M059J (cell line): ENCODE measurements around the gene PNLIPRP1. TPM values are rescaled to one million over a fixed set of nuclear protein-coding genes. Genes with fewer than 3 reads are reported as not detected.

Experiments
- DNase-seq: peaks from one replicate; pipeline ENCODE4 v3.0.0-alpha.2; 2012; ENCODE audit warnings: low read depth
- total RNA-seq: library from RNA; depleted of rRNA; stranded (reverse); fragments of >200 nt; shearing (Covaris generic); gene quantifications from 2 replicates; pipeline ENCODE4 v1.2.3, GENCODE V29; 2014; rRNA removed

The PNLIPRP1 gene
- total RNA-seq, 1 experiment from 2014 or later: not detected

DNA sequence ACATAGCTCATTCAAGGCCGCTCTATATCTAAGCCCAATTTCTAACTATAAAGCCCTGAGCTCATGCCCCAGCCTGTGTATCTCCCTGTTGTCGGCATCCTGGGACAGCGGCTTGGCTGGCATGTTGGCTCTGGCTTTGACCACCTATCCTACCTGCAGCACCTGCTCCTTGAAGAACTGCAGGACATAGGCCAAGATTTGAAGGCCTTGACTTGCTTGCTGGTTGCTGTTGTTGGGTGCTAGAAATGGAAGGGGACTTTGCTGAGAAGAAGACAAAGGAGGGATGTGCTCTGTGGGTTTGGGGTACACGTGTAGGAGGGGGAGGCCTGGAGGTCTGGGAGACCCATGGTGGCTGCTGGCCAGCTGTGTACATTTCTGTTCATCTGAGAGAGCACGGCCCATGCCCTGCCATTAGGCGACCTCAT, 41.1 kb downstream of the PNLIPRP1 start:
- no peak for DNase-seq

DNA sequence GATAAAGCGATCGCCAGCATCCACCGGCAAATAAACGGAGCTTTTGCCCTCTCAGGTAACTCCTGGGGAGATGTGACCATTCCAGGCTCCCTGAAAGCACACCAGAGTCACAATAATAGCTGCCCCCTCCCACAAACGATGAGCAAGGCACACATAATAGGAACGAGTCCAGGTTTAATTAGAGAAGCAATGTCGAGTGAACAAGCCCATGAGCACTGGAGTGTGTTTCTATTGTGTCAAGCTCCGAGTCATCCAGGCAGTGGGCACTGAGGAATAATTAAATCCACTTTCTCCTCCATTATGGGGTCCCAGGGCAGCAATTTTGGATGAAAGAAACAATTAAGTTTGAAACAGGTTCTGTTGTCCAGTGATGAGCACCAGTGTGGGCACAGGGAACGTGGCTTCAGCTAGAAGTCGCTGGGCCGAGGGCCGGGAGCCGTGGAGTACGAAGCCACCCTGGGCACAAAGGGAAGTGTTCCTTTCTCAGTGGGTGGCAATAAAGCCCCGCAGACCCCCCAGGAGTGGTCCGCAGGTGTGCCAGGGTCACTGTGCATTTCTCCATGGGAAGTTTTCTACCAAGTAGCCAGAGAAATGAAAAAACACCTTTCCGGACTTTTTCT, 41.9 kb downstream of the PNLIPRP1 start:
- no peak for DNase-seq

DNA sequence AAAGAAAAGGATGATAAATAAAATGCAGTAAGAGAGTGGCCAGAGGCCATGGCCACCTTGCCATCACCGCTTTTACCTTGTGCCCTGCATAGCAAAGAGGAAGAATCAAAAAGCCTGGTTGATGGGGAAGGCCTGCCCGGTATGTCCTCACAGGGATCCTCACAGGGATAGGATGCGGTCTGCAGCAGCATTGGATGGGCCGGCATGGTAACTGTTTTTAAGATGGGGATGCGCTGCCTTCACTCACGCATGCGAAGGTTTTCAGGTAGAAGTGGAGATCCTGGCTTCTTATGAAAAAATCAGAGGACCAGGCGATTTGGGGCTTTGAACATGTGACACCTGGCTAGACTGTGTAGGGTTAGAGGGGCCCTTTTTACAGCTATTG, 42.4 kb downstream of the PNLIPRP1 start:
- DNase-seq: no peak

DNA sequence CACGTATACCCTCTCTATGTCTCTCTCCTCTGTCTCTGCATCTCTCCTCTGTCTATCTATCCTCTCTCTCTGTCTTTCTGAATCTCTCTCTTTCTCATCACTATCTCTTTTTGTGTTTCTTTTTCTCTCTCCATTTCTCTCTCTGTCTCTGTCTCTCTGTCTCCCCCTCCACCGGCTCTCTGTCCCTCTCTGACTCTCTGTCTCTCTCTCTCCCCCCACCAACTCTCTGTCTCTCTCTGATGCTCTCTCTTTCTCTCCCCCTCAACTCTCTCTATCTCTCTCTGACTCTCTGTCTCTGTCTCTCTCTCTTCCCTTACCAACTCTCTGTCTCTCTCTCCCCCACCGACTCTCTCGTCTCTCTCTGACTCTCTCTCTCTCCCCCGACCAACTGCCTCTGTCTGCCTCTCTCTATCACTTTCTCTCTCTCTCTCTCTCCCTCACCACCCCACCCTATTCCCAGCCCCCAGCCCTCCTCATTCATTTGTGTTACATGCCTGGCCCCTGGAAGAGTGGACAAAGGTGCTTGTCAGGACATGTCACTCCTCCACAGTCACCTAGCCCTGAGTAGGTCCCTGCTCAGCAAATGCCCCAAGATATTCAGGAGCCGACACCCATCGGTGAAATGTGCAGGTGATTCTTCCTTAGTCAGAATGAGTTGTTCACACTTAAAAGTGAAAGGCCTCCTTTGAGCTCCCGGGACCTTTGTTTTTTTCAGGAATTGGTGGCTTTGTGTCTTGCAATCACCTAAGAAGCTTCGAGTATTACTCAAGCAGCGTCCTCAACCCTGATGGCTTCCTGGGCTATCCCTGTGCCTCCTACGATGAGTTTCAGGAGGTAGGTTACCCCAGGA, 43.6 kb downstream of the PNLIPRP1 start:
- DNase-seq: no peak

DNA sequence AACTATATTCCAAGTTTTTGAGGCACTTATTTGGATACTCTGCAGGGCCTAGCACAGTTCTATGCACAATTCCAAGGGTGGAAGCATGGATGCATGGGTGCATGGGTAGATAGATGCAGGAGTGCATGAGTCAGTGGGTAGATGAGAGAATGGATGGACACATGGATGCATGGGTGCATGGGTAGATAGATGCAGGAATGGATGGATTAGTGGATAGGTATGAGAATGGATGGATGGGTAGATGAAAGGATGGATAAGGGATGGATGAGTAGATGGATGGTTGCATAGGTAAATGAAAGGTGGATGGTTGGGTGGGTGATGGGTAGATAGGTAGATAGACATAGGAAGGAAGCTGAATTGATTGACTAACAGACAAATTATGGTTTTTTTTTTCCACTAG, 45.6 kb downstream of the PNLIPRP1 start:
- DNase-seq: no peak

DNA sequence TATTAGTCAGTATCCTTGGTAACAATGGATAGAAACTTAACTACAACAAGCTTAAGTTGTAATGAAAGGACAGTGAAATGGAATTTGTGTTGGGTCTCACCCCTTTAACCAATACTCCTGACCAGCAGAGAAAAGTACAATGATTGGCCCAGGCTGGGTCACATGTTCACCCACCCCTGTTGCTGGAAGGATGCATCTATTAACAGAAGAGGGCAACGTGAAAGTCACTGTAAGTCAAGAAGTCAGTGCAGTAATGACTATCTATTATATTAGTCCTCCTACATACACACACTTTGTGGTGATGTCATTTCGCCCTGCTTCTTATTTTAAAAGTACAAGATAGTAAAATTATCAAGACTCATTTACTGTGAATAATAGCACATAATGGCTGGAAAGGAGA, 46.2 kb downstream of the PNLIPRP1 start:
- no peak for DNase-seq

DNA sequence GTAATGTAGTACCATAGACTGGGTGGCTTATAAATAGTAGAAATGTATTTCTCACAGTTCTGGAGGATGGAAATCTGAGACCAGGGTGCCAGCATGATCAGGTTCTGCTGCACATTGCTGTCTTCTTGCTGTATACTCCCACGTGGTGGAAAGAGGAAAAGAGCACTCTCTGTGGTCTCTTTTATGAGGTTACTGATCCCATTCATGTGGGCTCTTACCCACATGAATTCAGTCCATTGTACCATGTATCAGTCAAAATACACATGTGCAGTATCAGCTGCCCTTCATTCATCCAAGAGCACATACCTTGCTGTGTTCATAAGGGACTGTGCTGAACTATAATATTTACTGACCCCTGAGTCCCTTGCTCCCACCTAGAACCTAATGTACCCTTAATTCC, 47.1 kb downstream of the PNLIPRP1 start:
- DNase-seq: no peak

DNA sequence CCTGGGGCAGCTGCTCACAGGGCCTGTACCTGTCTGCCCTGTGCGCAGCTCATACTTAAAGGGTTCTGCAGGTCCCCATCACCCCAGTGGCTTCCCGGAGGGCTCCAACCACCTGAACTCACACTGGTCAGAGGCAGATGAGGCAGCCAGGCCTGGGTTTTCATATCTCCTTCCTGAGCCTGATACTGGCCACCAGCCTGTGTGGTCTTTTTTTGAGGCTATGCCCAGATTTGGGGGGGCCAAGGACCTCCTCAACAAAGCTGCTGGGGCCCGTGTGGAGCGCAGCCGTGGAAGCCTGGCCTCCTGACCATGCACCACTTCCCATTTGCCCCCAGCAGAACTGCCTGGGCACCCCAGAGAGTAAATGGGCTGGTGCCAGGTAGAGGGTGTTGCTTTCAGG, 55.7 kb downstream of the PNLIPRP1 start:
- no peak for DNase-seq

DNA sequence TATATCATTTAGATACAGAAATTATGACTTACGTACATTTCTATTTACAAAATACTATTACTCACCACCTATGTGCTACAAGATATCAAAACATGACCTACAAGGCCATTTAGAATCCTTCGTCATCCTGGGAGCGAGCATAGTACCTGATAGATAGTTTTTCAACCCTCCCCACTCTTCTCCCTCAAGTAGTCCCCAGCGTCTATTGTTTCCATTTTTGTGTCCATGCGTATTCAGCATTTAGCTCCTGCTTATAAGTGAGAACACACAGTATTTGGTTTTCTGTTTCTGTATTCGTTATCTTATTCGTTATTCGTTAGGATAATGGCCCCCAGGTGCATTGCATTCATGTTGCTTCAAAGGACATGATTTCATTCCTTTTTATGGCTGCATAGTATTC, 58.1 kb downstream of the PNLIPRP1 start:
- no peak for DNase-seq

DNA sequence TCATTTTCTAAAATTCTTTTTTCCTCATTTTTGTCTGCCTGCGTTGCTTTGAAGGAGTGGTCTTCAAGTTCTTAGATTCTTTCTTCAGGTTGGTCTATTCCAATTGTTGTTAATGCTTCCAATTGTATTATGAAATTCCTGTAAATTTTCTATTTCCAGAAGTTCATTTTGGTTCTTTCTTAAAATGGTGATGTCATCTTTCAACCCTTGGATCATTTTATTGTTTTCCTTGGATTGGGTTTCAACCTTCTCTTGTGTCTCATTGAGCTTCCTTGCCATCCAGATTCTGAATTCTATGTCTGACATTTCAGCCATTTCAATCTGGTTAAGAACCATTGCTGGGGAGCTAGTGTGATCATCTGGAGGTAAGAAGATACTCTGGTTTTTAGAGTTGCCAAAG, 63.1 kb downstream of the PNLIPRP1 start:
- no peak for DNase-seq

DNA sequence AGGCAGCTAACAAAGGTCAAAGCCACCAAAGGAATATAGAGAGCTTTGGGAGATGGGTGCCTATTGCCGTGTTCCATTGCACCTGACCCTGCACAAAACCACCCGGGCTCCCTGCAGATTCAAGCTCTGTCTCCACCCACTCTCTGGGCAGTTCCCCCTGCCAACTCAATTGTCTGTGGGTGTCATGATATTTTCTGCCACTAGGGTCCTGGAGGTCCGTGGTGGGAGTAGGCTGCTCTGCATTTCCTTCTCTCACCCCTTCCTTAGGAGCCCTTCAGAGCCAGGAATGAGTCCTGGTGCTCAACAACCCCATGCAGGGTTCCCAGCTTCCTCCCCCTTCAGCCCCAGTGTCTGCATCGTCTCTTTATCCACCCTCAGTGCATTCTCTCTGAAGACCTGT, 64.1 kb downstream of the PNLIPRP1 start:
- no peak for DNase-seq

DNA sequence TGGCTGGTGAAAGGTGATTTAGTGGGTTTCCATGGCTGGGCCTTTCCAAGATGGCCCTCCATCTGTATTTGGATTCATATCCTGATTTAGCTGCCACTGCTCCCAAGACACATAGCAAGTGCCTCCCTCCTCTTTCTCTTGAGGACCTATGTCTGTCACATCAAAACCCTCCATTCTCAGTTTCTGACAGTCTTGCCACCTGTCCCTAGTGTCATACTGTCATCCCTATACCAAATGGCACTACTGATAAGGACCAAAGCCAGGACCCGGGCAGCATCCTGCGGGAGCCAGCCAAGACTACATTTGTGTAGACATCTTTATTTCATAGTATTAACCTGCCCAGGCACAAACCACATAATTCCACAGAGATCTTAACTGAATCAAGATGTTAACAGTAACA, 64.8 kb downstream of the PNLIPRP1 start:
- DNase-seq: no peak

DNA sequence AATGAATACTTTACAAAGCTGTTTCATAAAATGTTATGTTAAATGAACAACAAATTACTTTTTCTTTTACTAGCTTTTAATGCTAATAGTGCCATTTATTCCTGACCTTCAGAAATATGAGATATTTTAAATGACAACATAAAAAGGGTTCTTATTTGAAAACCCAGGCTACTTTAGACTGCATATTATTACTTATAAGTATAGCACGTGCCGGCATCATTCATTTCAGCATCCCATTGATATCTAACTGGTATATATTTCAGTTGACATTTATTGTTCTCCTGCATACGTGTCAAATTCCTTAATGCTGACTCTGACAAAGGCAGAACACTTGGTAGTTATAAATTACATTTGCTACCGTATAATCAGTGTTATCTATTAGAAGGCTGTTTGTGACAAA, 65.3 kb downstream of the PNLIPRP1 start:
- no peak for DNase-seq

DNA sequence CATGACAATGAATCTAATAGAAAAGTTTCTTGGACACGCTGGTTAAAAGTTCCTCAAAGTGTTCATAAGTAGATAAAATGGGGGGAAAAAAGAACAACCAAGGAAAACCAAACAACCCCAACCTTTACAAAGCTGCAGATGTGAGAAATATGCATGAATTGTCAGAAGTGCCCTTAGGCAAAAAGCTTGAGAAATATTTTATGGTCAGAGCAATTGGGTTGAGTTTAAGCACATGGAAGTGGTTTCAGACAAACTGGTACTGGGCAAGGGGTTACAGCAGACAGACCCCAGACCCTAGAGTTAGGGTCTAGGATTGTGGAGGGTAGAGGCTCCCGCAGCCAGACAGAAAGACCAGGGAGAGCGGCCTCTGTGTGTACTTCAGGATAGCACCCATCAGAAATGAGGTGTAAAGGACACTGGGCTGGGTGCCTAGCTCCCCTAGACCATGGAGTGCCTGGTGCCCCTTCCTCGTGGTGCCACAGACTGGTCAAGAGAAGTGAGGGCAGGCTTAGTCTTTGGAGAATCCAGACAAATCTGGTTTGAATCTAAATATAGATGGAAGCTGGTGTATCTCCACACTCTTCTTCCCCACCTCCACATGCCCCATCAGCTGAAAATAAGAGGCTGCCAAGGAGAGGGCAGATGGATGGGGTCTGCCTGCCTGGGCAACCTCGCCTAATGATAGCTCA, 67.2 kb downstream of the PNLIPRP1 start:
- no peak for DNase-seq

Other genes with a start within 250 kb of the PNLIPRP1 start
- not detected in 2 replicates for gene PNLIPRP3, start 163.1 kb upstream of the PNLIPRP1 start, total RNA-seq
- gene PNLIP, start 45.0 kb upstream of the PNLIPRP1 start, total RNA-seq: not detected in 2 replicates
- not detected in 2 replicates for gene PNLIPRP2, start 30.0 kb downstream of the PNLIPRP1 start, total RNA-seq
- gene HSPA12A, start 151.6 kb downstream of the PNLIPRP1 start, total RNA-seq: 0.59 and 4.7 TPM in 2 replicates